Colonic mucosa (tissue), 4 donors: ENCODE results near the gene KRT34. TPM values are rescaled to one million over a fixed set of nuclear protein-coding genes. Genes with fewer than 3 reads are reported as not detected.

Experiments used
- DNase-seq: peaks from one replicate; pipeline ENCODE4 v3.0.0-alpha.2; 2020
- H3K27ac ChIP-seq: fragments of 200-600 bp; one replicate; pipeline ENCODE4 v1.8.0; 2021
- H3K27me3 ChIP-seq: fragments of 200-600 bp; one replicate; pipeline ENCODE4 v1.8.0; 2021
- H3K36me3 ChIP-seq: fragments of 200-600 bp; one replicate; pipeline ENCODE4 v1.8.0; 2021
- H3K4me1 ChIP-seq: fragments of 200-600 bp; one replicate; pipeline ENCODE4 v1.8.0; 2021; ENCODE audit warnings: mild to moderate bottlenecking
- H3K4me3 ChIP-seq: fragments of 200-600 bp; one replicate; pipeline ENCODE4 v1.8.0; 2021
- H3K9ac ChIP-seq, 2 donors: one replicate each; pipeline ENCODE4 v1.7.0; 2013; ENCODE audit warnings: control low read depth in 2 of 2, low read depth in 2 of 2, low read length in 2 of 2
- H3K9me3 ChIP-seq: fragments of 200-600 bp; one replicate; pipeline ENCODE4 v1.8.0; 2021
- intact Hi-C: fragments of 100-400 bp; cut with DNase I; formaldehyde crosslinking; loops from one replicate; pipeline ENCODE4 v1.14.1; 2022
- total RNA-seq, 2 donors: library from RNA; stranded (reverse); fragmentation: NEBNext Ultra II Directional in 1 of 2; extraction: Animal tissue kit (Norgen Biotek cat#: 25700) in 1 of 2; gene quantifications; one replicate each; pipeline ENCODE4 v1.2.1, GENCODE V29; 2021
- TF ChIP-seq, protein P1 (sequence below): fragments of 200-600 bp; IDR thresholded peaks from one replicate; pipeline ENCODE4 v1.8.0; 2022; ENCODE audit warnings: antibody characterized with exemption, mild to moderate bottlenecking
- donor health status: healthy.
- donor health status: DM: no; HTN: no; CAD: no.
- donor health status: DM: no; HTN: no; CAD: no.

The KRT34 gene
- total RNA-seq, 2 donors from 2014 or later = not detected

DNA sequence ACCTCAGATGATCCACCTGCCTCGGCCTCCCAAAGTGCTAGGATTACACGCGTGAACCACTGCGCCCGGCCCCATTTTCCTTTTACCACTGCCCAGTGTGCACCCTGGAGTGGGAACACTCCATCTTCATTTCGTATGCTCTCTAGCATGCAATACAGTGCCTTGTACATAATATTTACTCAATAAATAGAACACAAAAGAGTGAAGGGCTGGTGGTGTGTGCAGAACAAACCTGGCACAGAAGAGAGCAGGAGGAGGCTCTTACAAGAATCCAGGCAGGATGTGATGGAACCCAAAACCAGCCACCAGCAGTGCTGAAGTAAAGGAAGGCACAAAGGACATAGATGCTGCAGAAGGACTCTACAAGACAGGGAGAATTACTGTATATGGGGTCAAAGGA, 35.0 kb upstream of the KRT34 start:
- no peak overlapping the region for H3K27ac ChIP-seq
- no peaks in the 10 kb centered on the region for H3K9me3 ChIP-seq
- H3K27me3 ChIP-seq = no peaks in the 10 kb centered on the region
- TF ChIP-seq, protein P1, sequence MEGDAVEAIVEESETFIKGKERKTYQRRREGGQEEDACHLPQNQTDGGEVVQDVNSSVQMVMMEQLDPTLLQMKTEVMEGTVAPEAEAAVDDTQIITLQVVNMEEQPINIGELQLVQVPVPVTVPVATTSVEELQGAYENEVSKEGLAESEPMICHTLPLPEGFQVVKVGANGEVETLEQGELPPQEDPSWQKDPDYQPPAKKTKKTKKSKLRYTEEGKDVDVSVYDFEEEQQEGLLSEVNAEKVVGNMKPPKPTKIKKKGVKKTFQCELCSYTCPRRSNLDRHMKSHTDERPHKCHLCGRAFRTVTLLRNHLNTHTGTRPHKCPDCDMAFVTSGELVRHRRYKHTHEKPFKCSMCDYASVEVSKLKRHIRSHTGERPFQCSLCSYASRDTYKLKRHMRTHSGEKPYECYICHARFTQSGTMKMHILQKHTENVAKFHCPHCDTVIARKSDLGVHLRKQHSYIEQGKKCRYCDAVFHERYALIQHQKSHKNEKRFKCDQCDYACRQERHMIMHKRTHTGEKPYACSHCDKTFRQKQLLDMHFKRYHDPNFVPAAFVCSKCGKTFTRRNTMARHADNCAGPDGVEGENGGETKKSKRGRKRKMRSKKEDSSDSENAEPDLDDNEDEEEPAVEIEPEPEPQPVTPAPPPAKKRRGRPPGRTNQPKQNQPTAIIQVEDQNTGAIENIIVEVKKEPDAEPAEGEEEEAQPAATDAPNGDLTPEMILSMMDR = no peak
- intact Hi-C loops = no loop called here
- H3K36me3 ChIP-seq = no peaks in the 10 kb centered on the region
- no peak for DNase-seq
- H3K4me3 ChIP-seq = no peak overlapping the region
- H3K9ac ChIP-seq = no peak overlapping the region
- H3K4me1 ChIP-seq = no peaks in the 10 kb centered on the region

DNA sequence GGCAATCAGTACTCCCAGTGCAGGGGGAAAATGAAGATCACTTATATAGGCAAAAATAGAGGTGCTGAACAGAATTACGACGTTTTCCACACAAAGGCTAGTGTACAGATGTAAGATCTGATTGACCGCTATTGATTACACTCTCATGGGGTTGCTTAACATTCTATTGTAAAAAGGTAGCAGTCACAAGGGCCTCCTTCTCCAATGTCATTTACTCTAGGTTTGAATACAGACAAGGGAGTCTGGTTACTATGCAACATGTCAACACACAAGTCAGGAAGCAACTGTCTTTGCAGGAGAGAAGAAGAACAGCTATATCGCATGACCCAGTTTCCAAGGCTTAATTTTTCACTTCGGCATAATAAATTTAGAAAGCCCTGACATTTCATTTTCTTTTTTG, 34.4 kb upstream of the KRT34 start:
- Histone ChIP-seq H3K4me1 (no peaks in the 10 kb centered on the region), H3K36me3 (no peaks in the 10 kb centered on the region), H3K9ac (no peak overlapping the region), H3K4me3 (no peak overlapping the region), H3K9me3 (no peaks in the 10 kb centered on the region), H3K27me3 (no peaks in the 10 kb centered on the region), H3K27ac (no peak overlapping the region)
- DNase-seq = no peak
- intact Hi-C loops = no loop called here
- TF ChIP-seq, protein P1 = no peak

DNA sequence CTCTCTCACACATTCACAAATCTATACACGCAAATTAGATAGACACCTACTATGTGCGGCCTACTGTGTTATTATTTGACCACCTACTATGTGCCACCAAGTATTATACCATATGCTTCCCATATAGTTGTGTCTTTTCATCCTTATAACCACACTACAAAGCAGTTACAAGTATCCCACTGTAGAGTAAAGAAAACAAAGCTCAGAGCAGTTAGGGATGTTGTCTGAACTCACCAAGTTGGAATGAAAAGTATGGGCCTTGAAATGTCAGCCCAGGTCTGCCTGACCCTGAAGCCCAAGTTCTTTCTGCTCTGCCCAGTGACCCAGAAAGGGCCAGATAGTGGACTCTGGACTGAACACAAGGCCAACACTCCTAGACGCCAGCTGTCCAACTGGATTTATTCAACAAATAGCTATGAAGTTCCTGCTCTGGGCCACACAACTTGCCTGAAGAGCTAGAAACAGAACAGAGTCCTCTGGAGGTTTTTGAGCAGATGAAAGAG, 33.8 kb upstream of the KRT34 start:
- intact Hi-C loops = no loop called here
- no peaks in the 10 kb centered on the region for H3K36me3 ChIP-seq
- no peak overlapping the region for H3K27ac ChIP-seq
- H3K9me3 ChIP-seq = no peaks in the 10 kb centered on the region
- DNase-seq = no peak
- TF ChIP-seq, protein P1 = no peak
- H3K27me3 ChIP-seq = no peaks in the 10 kb centered on the region
- no peak overlapping the region for H3K4me3 ChIP-seq
- H3K4me1 ChIP-seq = no peaks in the 10 kb centered on the region
- no peak overlapping the region for H3K9ac ChIP-seq

DNA sequence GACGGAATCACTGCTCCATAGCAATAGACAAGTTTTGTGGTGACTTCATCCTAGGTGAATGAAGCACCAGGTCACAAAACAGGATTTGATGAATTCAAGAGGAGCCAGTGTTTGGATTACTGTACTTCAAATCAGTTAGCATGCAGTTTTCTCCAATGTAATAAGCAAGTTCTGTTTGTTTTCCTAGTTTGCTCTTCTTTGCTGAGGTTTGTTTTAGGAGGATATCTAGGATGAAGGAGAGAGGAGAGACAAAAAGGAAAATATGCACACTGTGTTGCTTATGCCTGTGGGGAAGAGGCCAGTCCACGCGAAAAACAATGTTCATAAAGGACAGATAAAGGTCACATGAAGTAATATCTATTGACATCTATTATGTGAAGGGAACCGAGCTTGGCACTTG, 33.3 kb upstream of the KRT34 start:
- Histone ChIP-seq H3K9me3 (no peaks in the 10 kb centered on the region), H3K36me3 (no peaks in the 10 kb centered on the region), H3K27me3 (no peaks in the 10 kb centered on the region), H3K9ac (no peak overlapping the region), H3K4me1 (no peaks in the 10 kb centered on the region), H3K4me3 (no peak overlapping the region), H3K27ac (no peak overlapping the region)
- intact Hi-C loops = no loop called here
- TF ChIP-seq, protein P1 = no peak
- DNase-seq = no peak

DNA sequence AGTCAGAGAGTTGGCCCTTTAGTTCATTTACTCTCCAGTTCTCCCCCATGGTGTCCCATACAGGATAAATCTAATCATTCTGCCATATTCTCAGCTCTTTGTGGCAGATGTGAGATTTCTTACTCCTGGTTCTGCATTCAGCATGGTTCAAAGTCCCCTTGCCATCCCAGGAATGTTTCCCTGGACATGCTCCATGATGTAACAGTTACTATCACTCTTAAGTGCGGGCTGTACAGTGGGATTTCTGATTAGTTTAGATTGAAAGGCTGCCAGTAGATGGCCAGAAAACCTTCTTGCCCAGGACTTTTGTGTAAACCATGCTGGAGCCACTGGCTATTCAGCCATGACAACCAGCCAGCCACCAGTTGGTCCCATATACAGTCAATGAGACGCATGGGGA, 31.9 kb upstream of the KRT34 start:
- H3K36me3 ChIP-seq = no peaks in the 10 kb centered on the region
- TF ChIP-seq, protein P1 = no peak
- H3K4me3 ChIP-seq = no peak overlapping the region
- no peak overlapping the region for H3K27ac ChIP-seq
- DNase-seq = no peak
- no peaks in the 10 kb centered on the region for H3K27me3 ChIP-seq
- intact Hi-C loops = no loop called here
- H3K9ac ChIP-seq = no peak overlapping the region
- H3K4me1 ChIP-seq = no peaks in the 10 kb centered on the region
- H3K9me3 ChIP-seq = no peaks in the 10 kb centered on the region
